ENCODE data around the gene CCNL1.
A peak's percentile ranks its signal among the peaks of the same experiment; 100 is the strongest.
"Not testable (repeated sequence)": the region's sequence is repeated elsewhere in the genome, so short reads cannot be mapped to it uniquely, and the experiment has no call there.

The CCNL1 gene

GRCh38 chr3:157172746-157173145, 12.8 kb upstream of the CCNL1 start:
- DNase-seq (ENCODE audit: extremely low read depth in 1 of 2, low read depth in 1 of 2), result no peak

GRCh38 chr3:157170861-157171260, 10.9 kb upstream of the CCNL1 start:
- DNase-seq (ENCODE audit: extremely low read depth in 1 of 2, low read depth in 1 of 2), result no peak

- DNase-seq (ENCODE audit: extremely low read depth in 1 of 2, low read depth in 1 of 2), result no peak
Observed at GRCh38 chr3:157167371-157168042, 7.6 kb upstream of the CCNL1 start.

GRCh38 chr3:157166561-157166960, 6.6 kb upstream of the CCNL1 start:
- DNase-seq (ENCODE audit: extremely low read depth in 1 of 2, low read depth in 1 of 2), result no peak

GRCh38 chr3:157166115-157166514, 6.2 kb upstream of the CCNL1 start:
- no peak for DNase-seq (ENCODE audit: extremely low read depth in 1 of 2, low read depth in 1 of 2)

GRCh38 chr3:157163217-157163953, 3.4 kb upstream of the CCNL1 start:
- no peak for DNase-seq (ENCODE audit: extremely low read depth in 1 of 2, low read depth in 1 of 2)

- DNase-seq (ENCODE audit: extremely low read depth in 1 of 2, low read depth in 1 of 2), result not testable (repeated sequence)
Observed at GRCh38 chr3:157162620-157163019, 2.7 kb upstream of the CCNL1 start.

GRCh38 chr3:157160658-157161424, 894 bp upstream of the CCNL1 start:
- DNase-seq (ENCODE audit: extremely low read depth in 1 of 2, low read depth in 1 of 2), result peak; percentile 37 to 47

- DNase-seq (ENCODE audit: extremely low read depth in 1 of 2, low read depth in 1 of 2), result peak; percentile 56 to 67
Observed at GRCh38 chr3:157159037-157159761, 748 bp downstream of the CCNL1 start.

GRCh38 chr3:157157836-157158235, 2.1 kb downstream of the CCNL1 start:
- DNase-seq (ENCODE audit: extremely low read depth in 1 of 2, low read depth in 1 of 2), result no peak

GRCh38 chr3:157156837-157157635, 2.9 kb downstream of the CCNL1 start:
- no peak for DNase-seq (ENCODE audit: extremely low read depth in 1 of 2, low read depth in 1 of 2)

GRCh38 chr3:157155591-157155990, 4.4 kb downstream of the CCNL1 start:
- DNase-seq (ENCODE audit: extremely low read depth in 1 of 2, low read depth in 1 of 2), result no peak

GRCh38 chr3:157154563-157155330, 5.2 kb downstream of the CCNL1 start:
- no peak for DNase-seq (ENCODE audit: extremely low read depth in 1 of 2, low read depth in 1 of 2)

GRCh38 chr3:157152930-157153329, 7.0 kb downstream of the CCNL1 start:
- DNase-seq (ENCODE audit: extremely low read depth in 1 of 2, low read depth in 1 of 2), result no peak

- no peak for DNase-seq (ENCODE audit: extremely low read depth in 1 of 2, low read depth in 1 of 2)
Observed at GRCh38 chr3:157152438-157152837, 7.5 kb downstream of the CCNL1 start.

- no peak for DNase-seq (ENCODE audit: extremely low read depth in 1 of 2, low read depth in 1 of 2)
Observed at GRCh38 chr3:157151627-157152026, 8.3 kb downstream of the CCNL1 start.

GRCh38 chr3:157151151-157151550, 8.8 kb downstream of the CCNL1 start:
- no peak for DNase-seq (ENCODE audit: extremely low read depth in 1 of 2, low read depth in 1 of 2)

- no peak for DNase-seq (ENCODE audit: extremely low read depth in 1 of 2, low read depth in 1 of 2)
Observed at GRCh38 chr3:157149136-157149696, 10.7 kb downstream of the CCNL1 start.

GRCh38 chr3:157148196-157148889, 11.6 kb downstream of the CCNL1 start:
- DNase-seq (ENCODE audit: extremely low read depth in 1 of 2, low read depth in 1 of 2), result no peak

Measured in stimulated activated CD8-positive, alpha-beta memory T cell treated with anti-CD3 and anti-CD28 coated beads, Interleukin-7, amount 100 ng/mL, for 48 hours (primary cell).